GM12873 (cell line): Measurements from ENCODE around the gene GAD2.

Experiments
- CTCF ChIP-seq: IDR thresholded peaks from 2 replicates; pipeline ENCODE4 v1.5.1; 2012; ENCODE audit warnings: low read depth, mild to moderate bottlenecking, moderate library complexity, low read length, control low read depth; ENCODE audit not compliant: insufficient read depth; ENCODE audit errors: missing control alignments

GAD2 gene

GRCh38 chr10:26198119-26198518 lies 18.5 kb upstream of the GAD2 start:
- TF ChIP-seq CTCF = no peak

- no peak for TF ChIP-seq CTCF
Measured at GRCh38 chr10:26199841-26200240, 16.7 kb upstream of the GAD2 start.

GRCh38 chr10:26205223-26205622 lies 11.4 kb upstream of the GAD2 start:
- no peak for TF ChIP-seq CTCF

GRCh38 chr10:26211781-26212444 lies 4.7 kb upstream of the GAD2 start:
- no peak for TF ChIP-seq CTCF

GRCh38 chr10:26212511-26212910 lies 4.1 kb upstream of the GAD2 start:
- TF ChIP-seq CTCF = no peak

GRCh38 chr10:26213157-26213800 lies 3.3 kb upstream of the GAD2 start:
- no peak for TF ChIP-seq CTCF

GRCh38 chr10:26214004-26214403 lies 2.6 kb upstream of the GAD2 start:
- TF ChIP-seq CTCF = no peak
